Measurements from ENCODE around the gene NKRF. TPM values are rescaled to one million over a fixed set of nuclear protein-coding genes. Genes with fewer than 3 reads are reported as not detected.

The NKRF gene
- total RNA-seq, 6 donors from 2014 or later: 3.9 to 10.5 (median 7.0) TPM

GRCh38 chrX:119602701-119603255 lies 3.4 kb downstream of the NKRF start:
- Histone ChIP-seq H3K27me3 (no peaks in the 10 kb centered on the region), H3K9me3 (no peaks in the 10 kb centered on the region), H3K4me3 (no peak overlapping the region), H3K4me1 (peaks cover 0 to 6% (median 2%) of the 10 kb centered on the region in 4 donors), H3K36me3 (peaks cover 0 to 4% (median 0%) of the 10 kb centered on the region in 4 donors), H3K27ac (no peak overlapping the region)
- 74 to 94% methylated on average over 9 of the region's 9 CpGs for WGBS, 2 donors
- TF ChIP-seq EP300 (IDR thresholded peaks at IDR 0.05) (no peak), POLR2A (IDR thresholded peaks at IDR 0.05) (no peak), POLR2AphosphoS5 (IDR thresholded peaks at IDR 0.05) (no peak), CTCF (IDR thresholded peaks at IDR 0.05) (no peak)
- DNase-seq (no peak), ATAC-seq (ENCODE audit: low FRiP score in 2 of 2) (no peak)

GRCh38 chrX:119589810-119590209 lies 16.4 kb downstream of the NKRF start:
- TF ChIP-seq POLR2AphosphoS5 (IDR thresholded peaks at IDR 0.05) (no peak), EP300 (IDR thresholded peaks at IDR 0.05) (no peak), CTCF (IDR thresholded peaks at IDR 0.05) (no peak), POLR2A (IDR thresholded peaks at IDR 0.05) (no peak)
- H3K27me3 ChIP-seq: no peaks in the 10 kb centered on the region
- 97 to 98% methylated on average over 5 of the region's 5 CpGs for WGBS, 2 donors
- ATAC-seq (ENCODE audit: low FRiP score in 2 of 2): no peak
- no peaks in the 10 kb centered on the region for H3K4me1 ChIP-seq
- DNase-seq: no peak
- H3K9me3 ChIP-seq: no peaks in the 10 kb centered on the region
- peaks cover 0 to 33% (median 0%) of the 10 kb centered on the region in 4 donors for H3K36me3 ChIP-seq
- no peak overlapping the region for H3K4me3 ChIP-seq
- H3K27ac ChIP-seq: no peak overlapping the region

- Histone ChIP-seq H3K27me3 (no peaks in the 10 kb centered on the region), H3K36me3 (no peaks in the 10 kb centered on the region), H3K27ac (no peak overlapping the region), H3K9me3 (no peaks in the 10 kb centered on the region), H3K4me3 (no peak overlapping the region), H3K4me1 (no peaks in the 10 kb centered on the region)
- TF ChIP-seq POLR2A (IDR thresholded peaks at IDR 0.05) (no peak), EP300 (IDR thresholded peaks at IDR 0.05) (no peak), CTCF (IDR thresholded peaks at IDR 0.05) (no peak), POLR2AphosphoS5 (IDR thresholded peaks at IDR 0.05) (no peak)
- 56 to 82% methylated on average over 2 of the region's 2 CpGs for WGBS, 2 donors
- ATAC-seq (ENCODE audit: low FRiP score in 2 of 2) (no peak), DNase-seq (no peak)
These were observed 22.7 kb downstream of the NKRF start for GRCh38 chrX:119583431-119584059.

GRCh38 chrX:119579414-119579813 lies 26.8 kb downstream of the NKRF start:
- DNase-seq (no peak), ATAC-seq (ENCODE audit: low FRiP score in 2 of 2) (no peak)
- H3K4me1 ChIP-seq: peaks cover 3 to 9% (median 7%) of the 10 kb centered on the region in 4 donors
- H3K27ac ChIP-seq: no peak overlapping the region
- no peaks in the 10 kb centered on the region for H3K36me3 ChIP-seq
- no peaks in the 10 kb centered on the region for H3K9me3 ChIP-seq
- H3K4me3 ChIP-seq: no peak overlapping the region
- TF ChIP-seq POLR2AphosphoS5 (IDR thresholded peaks at IDR 0.05): no peak
- no peak for TF ChIP-seq EP300 (IDR thresholded peaks at IDR 0.05)
- H3K27me3 ChIP-seq: no peaks in the 10 kb centered on the region

GRCh38 chrX:119574394-119575266 lies 31.6 kb downstream of the NKRF start, which contains the start of gene UBE2A:
UBE2A (plus strand) TSS chrX:119574563; CDS start chrX:119574712, 149 bp downstream.
- peaks cover 5 to 14% (median 7%) of the 10 kb centered on the region in 4 donors for H3K4me1 ChIP-seq
- no peaks in the 10 kb centered on the region for H3K36me3 ChIP-seq
- peak within 1 kb of the TSS; percentile 91 to 97 (median 94) for H3K27ac ChIP-seq
- WGBS, 2 donors: 33% methylated on average over 80 of the region's 86 CpGs; no CpG with 5 or more reads in 1 of the 2 donors
- H3K27me3 ChIP-seq: no peaks in the 10 kb centered on the region
- peak in 1 of 4 donors; percentile 7 for TF ChIP-seq EP300 (IDR thresholded peaks at IDR 0.05)
- peak; percentile 11 to 54 (median 30) for TF ChIP-seq CTCF (IDR thresholded peaks at IDR 0.05)
- TF ChIP-seq POLR2AphosphoS5 (IDR thresholded peaks at IDR 0.05): peak; percentile 78 to 94
- TF ChIP-seq POLR2A (IDR thresholded peaks at IDR 0.05): peak; percentile 41 to 90 (median 82)
- ATAC-seq (ENCODE audit: low FRiP score in 2 of 2) (peak; percentile 98 to 99), DNase-seq (peak; percentile 92 to 96)
- H3K9me3 ChIP-seq: no peaks in the 10 kb centered on the region
- H3K4me3 ChIP-seq: peak within 1 kb of the TSS; percentile 57 to 75 (median 64)

Measured in upper lobe of left lung (tissue), 6 donors.